CD4-positive, alpha-beta T cell (primary cell): Measurements from ENCODE around the gene RB1. TPM values are rescaled to one million over a fixed set of nuclear protein-coding genes. Genes with fewer than 3 reads are reported as not detected.

Experiments
- ATAC-seq: fragments of 200-7000 bp; cut with Tn5 transposase; one replicate; pipeline ENCODE4 v1.10.0; 2022; ENCODE audit warnings: mild to moderate bottlenecking; ENCODE audit not compliant: poor library complexity
- CTCF ChIA-PET: fragments of 350-600 bp; sonication (Branson Sonifier 250); formaldehyde crosslinking; loops from one replicate; lab custom pipeline; 2021; ENCODE audit warnings: antibody characterized with exemption, inconsistent platforms; lab: Charles Lee
- POLR2A ChIA-PET: fragments of 350-600 bp; sonication (Branson Sonifier 250); formaldehyde crosslinking; loops from one replicate; lab custom pipeline; 2021; ENCODE audit warnings: antibody characterized with exemption, inconsistent platforms; lab: Charles Lee
- DNase-seq, 14 experiments: peaks; one replicate each; pipeline ENCODE4 v3.0.0-alpha.2; 2013 to 2020; ENCODE audit warnings: mixed read lengths in 2 of 14
- H3K27ac ChIP-seq, 2 donors: one replicate each; pipeline versions ENCODE4 v1.5.1 to v1.7.0; 2013; ENCODE audit warnings: low read length in 2 of 2, low read depth in 1 of 2, mild to moderate bottlenecking in 1 of 2
- H3K27me3 ChIP-seq, 2 experiments: 1 replicate in 1 of 2; 2 replicates in 1 of 2; pipeline versions ENCODE4 v1.6.1 to v1.7.0; 2013; ENCODE audit warnings: low read length in 2 of 2, control low read depth in 1 of 2, mild to moderate bottlenecking in 1 of 2, moderate library complexity in 1 of 2; ENCODE audit not compliant: insufficient read depth in 2 of 2, control insufficient read depth in 1 of 2
- H3K36me3 ChIP-seq: one replicate; pipeline ENCODE4 v1.6.1; 2013; ENCODE audit warnings: low read length, control low read depth; ENCODE audit not compliant: insufficient read depth
- H3K4me1 ChIP-seq: one replicate; pipeline ENCODE4 v1.6.1; 2013; ENCODE audit warnings: low read length, control low read depth; ENCODE audit not compliant: insufficient read depth
- H3K4me3 ChIP-seq: one replicate; pipeline ENCODE4 v1.5.1; 2013; ENCODE audit warnings: mild to moderate bottlenecking, low read length, moderate library complexity
- H3K9me3 ChIP-seq, 2 experiments: 1 replicate in 1 of 2; 2 replicates in 1 of 2; pipeline versions ENCODE4 v1.6.1 to v1.7.0; 2013; ENCODE audit warnings: low read length in 2 of 2, mild to moderate bottlenecking in 2 of 2, control low read depth in 1 of 2, moderate library complexity in 1 of 2; ENCODE audit not compliant: control insufficient read depth in 1 of 2, insufficient read depth in 1 of 2
- H3K27ac Mint-ChIP-seq: one replicate; pipeline ENCODE4 v1.8.0; 2020; ENCODE audit warnings: mixed read lengths
- H3K27me3 Mint-ChIP-seq: one replicate; pipeline ENCODE4 v1.8.0; 2021; ENCODE audit warnings: mixed read lengths
- H3K36me3 Mint-ChIP-seq: one replicate; pipeline ENCODE4 v1.8.0; 2021; ENCODE audit warnings: low read depth, mixed read lengths
- H3K4me1 Mint-ChIP-seq: one replicate; pipeline ENCODE4 v1.8.0; 2021; ENCODE audit warnings: low read depth, mixed read lengths
- H3K4me3 Mint-ChIP-seq: one replicate; pipeline ENCODE4 v1.8.0; 2020; ENCODE audit warnings: mild to moderate bottlenecking, mixed read lengths
- H3K9me3 Mint-ChIP-seq: one replicate; pipeline ENCODE4 v1.8.0; 2020; ENCODE audit warnings: mixed read lengths
- intact Hi-C, 2 experiments: fragments of 100-400 bp; cut with DNase I in 1 of 2; cut with micrococcal nuclease in 1 of 2; formaldehyde crosslinking; loops; one replicate each; pipeline versions ENCODE4 v1.15.1 to v1.9.0; 2023 to 2025; cut with DNase I, micrococcal nuclease
- total RNA-seq, 174 experiments: library from RNA in 2 of 174; stranded (reverse) in 2 of 174; gene quantifications; one replicate each; pipeline ENCODE4 v1.2.3 and lab custom pipeline; 2021 to 2026
- TF ChIP-seq, protein P1 (sequence below): fragments of 200-600 bp; IDR thresholded peaks from one replicate; pipeline ENCODE4 v1.8.0; 2022; ENCODE audit warnings: antibody characterized with exemption, mild to moderate bottlenecking

Gene RB1
- total RNA-seq, 2 experiments from 2014 or later, result 14.9 to 18.4 TPM

DNA sequence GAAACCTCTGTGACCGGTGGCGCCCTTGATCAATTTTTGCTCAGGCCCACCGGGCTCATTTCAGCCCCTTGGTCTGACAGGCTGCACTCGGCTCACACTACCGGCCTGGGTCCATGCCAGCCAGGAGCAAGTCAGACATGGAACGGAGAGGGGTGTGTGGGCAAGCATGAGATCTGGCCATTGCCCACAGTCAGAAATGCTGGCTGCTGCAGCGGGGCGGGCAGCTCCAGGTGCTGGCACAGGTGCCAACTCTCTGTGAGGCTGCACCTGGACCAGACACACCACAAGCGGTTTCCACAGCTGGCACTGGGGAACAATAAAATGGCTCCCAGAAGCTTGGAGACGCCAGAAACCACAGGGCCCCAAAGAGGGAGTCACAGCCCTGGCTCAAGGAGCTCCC, 153.0 kb downstream of the RB1 start:
- Histone ChIP-seq H3K4me1 (no peaks in the 10 kb centered on the region), H3K36me3 (peaks cover 31% of the 10 kb centered on the region), H3K9me3 (no peaks in the 10 kb centered on the region), H3K27ac (no peak overlapping the region), H3K4me3 (no peak overlapping the region), H3K27me3 (no peaks in the 10 kb centered on the region)
- no peak overlapping the region for H3K27ac Mint-ChIP-seq
- H3K4me1 Mint-ChIP-seq, result peaks cover 6% of the 10 kb centered on the region
- POLR2A ChIA-PET, result no interaction called here
- TF ChIP-seq, protein P1, sequence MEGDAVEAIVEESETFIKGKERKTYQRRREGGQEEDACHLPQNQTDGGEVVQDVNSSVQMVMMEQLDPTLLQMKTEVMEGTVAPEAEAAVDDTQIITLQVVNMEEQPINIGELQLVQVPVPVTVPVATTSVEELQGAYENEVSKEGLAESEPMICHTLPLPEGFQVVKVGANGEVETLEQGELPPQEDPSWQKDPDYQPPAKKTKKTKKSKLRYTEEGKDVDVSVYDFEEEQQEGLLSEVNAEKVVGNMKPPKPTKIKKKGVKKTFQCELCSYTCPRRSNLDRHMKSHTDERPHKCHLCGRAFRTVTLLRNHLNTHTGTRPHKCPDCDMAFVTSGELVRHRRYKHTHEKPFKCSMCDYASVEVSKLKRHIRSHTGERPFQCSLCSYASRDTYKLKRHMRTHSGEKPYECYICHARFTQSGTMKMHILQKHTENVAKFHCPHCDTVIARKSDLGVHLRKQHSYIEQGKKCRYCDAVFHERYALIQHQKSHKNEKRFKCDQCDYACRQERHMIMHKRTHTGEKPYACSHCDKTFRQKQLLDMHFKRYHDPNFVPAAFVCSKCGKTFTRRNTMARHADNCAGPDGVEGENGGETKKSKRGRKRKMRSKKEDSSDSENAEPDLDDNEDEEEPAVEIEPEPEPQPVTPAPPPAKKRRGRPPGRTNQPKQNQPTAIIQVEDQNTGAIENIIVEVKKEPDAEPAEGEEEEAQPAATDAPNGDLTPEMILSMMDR, result no peak
- H3K27me3 Mint-ChIP-seq, result no peaks in the 10 kb centered on the region
- DNase-seq (no peak), ATAC-seq (no peak)
- CTCF ChIA-PET, result interaction anchor here (2.2 kb wide), 1 partner anchor 49 kb away, joined by 5 read pairs; no protein-coding TSS in a partner anchor
- H3K4me3 Mint-ChIP-seq, result no peak overlapping the region
- H3K9me3 Mint-ChIP-seq, result peaks cover 4% of the 10 kb centered on the region
- peaks cover 83% of the 10 kb centered on the region for H3K36me3 Mint-ChIP-seq
- intact Hi-C loops, result no loop called here

DNA sequence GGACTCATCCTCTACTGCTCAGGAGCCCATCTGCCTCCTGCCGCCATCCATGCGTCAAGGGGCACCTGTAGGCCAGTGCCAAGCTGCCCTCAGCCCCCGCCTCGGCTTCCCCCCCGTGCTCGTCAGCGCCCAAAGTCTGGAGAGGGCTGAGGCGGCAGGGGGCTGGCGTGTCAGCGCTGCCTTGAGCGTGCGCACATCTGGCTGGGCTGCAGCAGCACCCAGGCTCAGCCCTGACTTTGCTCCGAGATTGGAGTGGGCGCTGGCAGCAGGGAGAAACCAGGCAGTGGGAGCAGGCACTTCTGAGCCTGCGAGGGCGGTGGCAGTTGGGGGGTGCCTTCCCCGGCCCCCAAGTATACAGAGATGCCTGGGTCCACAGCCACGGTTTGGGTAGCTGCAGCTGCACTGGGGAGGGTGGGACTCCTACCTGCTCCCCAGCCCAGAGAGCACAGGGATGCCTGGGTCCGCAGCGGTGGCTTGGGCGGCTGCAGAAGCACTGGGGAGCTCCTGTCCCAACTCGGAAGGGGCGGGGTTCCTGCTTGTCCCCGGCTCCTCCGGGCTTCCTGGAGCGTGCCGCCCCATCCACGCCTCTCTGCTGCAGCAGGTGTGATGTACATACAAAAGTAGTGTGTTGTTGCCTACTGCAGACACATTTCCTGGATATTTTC, 154.2 kb downstream of the RB1 start:
- CTCF ChIA-PET, result no interaction called here
- Histone ChIP-seq H3K4me3 (no peak overlapping the region), H3K9me3 (no peaks in the 10 kb centered on the region), H3K27ac (no peak overlapping the region), H3K36me3 (peaks cover 33% of the 10 kb centered on the region), H3K27me3 (no peaks in the 10 kb centered on the region), H3K4me1 (no peaks in the 10 kb centered on the region)
- H3K27ac Mint-ChIP-seq, result no peak overlapping the region
- H3K27me3 Mint-ChIP-seq, result no peaks in the 10 kb centered on the region
- H3K4me3 Mint-ChIP-seq, result no peak overlapping the region
- DNase-seq (no peak), ATAC-seq (no peak)
- intact Hi-C loops, result no loop called here
- H3K4me1 Mint-ChIP-seq, result peaks cover 6% of the 10 kb centered on the region
- H3K36me3 Mint-ChIP-seq, result peaks cover 78% of the 10 kb centered on the region
- POLR2A ChIA-PET, result interaction anchor here (1.0 to 1.3 kb wide), 3 partner anchors 48 to 75 kb away, joined by 3 read pairs; no protein-coding TSS in a partner anchor
- TF ChIP-seq, protein P1, result no peak
- H3K9me3 Mint-ChIP-seq, result no peaks in the 10 kb centered on the region

DNA sequence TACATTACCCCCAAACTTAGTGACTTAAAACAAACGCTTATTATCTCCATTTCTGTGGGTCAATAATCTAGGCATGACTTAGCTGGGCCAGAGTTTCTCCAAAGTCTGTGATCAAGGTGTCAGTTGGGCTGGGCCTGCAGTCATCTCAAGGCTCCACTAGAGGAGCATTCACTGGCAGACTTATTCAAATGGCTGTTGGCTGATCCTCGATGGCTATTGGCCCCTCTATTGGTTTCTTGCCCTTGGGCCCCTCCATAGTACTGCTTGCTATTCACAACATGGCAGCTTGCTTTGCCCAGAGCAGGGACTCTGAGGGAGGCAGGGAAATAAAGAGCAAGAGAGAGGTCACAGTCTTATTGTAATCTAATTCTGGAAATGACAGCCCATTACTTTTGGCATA, 171.7 kb downstream of the RB1 start:
- Mint-ChIP-seq H3K27ac (peak overlapping the region; percentile 17), H3K36me3 (peaks cover 52% of the 10 kb centered on the region), H3K27me3 (no peaks in the 10 kb centered on the region), H3K9me3 (no peaks in the 10 kb centered on the region), H3K4me3 (no peak overlapping the region), H3K4me1 (peaks cover 4% of the 10 kb centered on the region)
- TF ChIP-seq, protein P1, result no peak
- no peak for ATAC-seq
- Histone ChIP-seq H3K9me3 (no peaks in the 10 kb centered on the region), H3K27me3 (no peaks in the 10 kb centered on the region), H3K27ac (no peak overlapping the region), H3K36me3 (peaks cover 7% of the 10 kb centered on the region), H3K4me1 (no peaks in the 10 kb centered on the region), H3K4me3 (no peak overlapping the region)
- DNase-seq, result no peak
- POLR2A ChIA-PET, result no interaction called here
- CTCF ChIA-PET, result interaction anchor here (0.9 kb wide), 1 partner anchor 14 kb away, joined by 3 read pairs; no protein-coding TSS in a partner anchor
- intact Hi-C loops, result no loop called here
